IPS-18c (cell line): ENCODE data around the gene NUAK1.

Experiments
- H3K4me3 ChIP-seq: 2 replicates; pipeline ENCODE4 v1.7.0; 2013; ENCODE audit warnings: low read depth, mild to moderate bottlenecking, low read length, moderate library complexity; ENCODE audit not compliant: insufficient read depth
- H3K9me3 ChIP-seq: one replicate; pipeline ENCODE4 v1.6.1; 2013; ENCODE audit warnings: mild to moderate bottlenecking, low read length, moderate library complexity; ENCODE audit not compliant: control insufficient read depth, insufficient read depth

NUAK1 gene

DNA sequence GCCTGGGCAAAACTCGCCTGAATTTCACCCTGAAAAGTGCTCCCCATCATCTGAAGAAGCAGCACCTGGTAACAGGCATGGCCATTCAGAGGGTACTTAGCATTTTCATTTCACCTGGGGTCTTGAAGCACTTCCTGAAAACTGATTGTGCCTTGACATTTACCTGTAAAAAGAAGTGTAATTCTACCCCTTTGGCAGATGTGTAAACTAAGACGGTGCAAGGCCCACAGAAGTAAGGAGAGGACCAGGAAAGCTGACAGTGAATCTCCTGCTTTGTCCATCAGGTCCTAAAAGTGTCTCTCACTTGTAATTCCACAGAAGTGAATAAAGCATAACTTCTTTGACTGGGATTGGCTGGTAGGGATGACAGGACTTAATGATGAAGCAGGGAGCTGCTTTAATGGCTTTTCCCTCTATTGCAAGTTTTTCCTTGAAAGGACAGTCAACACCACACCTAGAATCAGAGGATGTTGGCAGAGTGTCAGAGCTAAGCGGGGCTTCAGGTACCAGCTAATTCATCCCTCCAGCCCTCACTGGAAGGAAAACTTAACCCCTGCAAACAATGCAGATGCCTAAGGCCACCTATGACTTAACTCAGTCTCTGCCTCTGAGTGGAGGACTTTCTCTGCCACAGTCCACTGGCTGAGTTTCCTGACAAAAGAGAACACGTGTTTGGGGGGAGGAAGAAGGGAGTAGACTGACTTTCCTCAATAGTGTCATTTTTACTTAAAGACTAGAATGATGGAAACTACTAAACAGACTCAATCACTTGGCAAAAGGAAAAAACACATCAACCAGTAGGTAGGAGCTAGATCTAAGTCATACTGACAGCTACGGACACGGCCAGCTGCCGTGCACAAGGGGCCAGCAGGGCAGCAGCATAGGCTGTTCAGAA is 74.7 kb downstream of the NUAK1 start:
- no peaks in the 10 kb centered on the region for H3K9me3 ChIP-seq
- H3K4me3 ChIP-seq, result no peak overlapping the region

DNA sequence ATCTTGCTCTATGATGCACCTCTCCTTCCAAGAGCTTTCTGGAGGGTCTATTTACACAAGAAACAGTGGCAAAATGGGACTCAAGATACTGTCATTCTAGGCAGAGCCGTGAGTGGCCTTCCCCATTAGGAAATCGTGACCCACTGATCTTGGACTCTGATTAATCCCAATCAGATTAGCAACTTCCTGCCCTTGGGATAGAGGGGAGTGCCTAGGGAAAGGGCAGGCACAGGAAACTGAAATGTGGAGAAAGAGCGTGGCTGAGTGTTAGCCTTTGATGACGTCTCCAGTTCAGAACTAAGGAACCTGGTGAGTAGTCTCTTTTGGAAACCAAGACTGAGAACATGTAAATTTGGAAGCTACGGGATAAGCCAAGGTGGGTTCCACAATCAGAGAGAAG is 76.1 kb downstream of the NUAK1 start:
- H3K9me3 ChIP-seq, result no peaks in the 10 kb centered on the region
- no peak overlapping the region for H3K4me3 ChIP-seq

DNA sequence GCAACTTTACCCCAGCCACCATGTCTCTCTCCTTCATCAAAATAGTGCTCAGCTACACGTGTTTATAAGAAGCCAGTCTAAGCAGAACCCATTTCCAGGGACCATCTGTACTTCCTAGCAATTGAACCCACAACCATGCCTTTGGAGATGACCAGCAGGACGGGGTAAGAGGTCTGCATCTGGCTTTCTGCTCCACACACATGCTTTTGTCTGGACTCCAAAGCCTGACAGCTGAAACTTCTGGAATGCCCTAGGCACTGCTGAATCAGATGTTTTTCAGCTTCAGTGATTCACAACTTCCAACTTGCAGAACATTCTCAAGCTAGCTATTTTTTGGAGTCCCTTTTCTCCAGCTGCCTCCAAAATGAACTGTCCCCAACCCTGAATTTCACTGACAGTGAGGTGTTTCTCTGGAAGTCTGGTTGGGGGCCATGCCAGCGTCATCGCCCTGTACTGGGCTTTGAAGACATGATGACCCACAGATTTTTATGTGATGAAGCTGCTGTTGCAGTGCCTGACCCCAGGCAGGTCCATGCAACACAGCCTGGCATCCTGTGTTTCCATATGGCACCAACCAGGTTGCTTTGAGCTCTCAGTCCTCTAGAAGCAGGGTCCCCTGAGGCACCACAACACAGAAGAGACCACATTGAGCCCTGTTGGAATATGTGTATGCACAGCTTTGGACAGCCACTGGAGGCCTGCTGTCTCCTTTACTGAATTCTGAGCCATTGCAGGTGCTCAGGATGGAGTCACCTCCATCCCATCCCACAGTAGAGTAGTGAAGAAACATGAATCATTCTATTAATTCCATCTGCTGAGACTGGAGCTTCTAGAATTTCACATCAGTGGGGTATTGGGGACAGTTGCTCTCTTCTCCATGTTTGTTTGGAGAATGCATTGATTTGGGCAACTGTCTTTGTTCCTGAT is 80.2 kb downstream of the NUAK1 start:
- H3K9me3 ChIP-seq, result no peaks in the 10 kb centered on the region
- no peak overlapping the region for H3K4me3 ChIP-seq

DNA sequence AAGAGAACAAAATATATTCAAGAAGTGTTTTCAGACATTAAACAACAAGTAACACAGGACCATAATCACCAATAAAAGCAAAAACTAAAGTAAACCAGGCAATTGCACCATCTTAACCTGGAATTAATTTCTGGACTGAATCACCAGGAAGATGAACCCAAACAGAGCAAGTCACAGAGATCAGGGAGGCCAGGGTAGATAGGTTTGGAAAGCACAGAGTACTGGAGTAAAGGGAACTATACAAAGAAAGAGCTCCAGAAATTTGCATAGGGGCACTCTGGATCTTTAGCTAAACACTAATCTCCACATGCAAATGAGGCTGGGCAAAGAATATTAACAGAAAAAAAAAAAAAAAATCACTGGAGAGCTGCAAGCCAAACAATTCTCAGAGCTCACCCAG is 84.7 kb downstream of the NUAK1 start:
- H3K4me3 ChIP-seq, result no peak overlapping the region

DNA sequence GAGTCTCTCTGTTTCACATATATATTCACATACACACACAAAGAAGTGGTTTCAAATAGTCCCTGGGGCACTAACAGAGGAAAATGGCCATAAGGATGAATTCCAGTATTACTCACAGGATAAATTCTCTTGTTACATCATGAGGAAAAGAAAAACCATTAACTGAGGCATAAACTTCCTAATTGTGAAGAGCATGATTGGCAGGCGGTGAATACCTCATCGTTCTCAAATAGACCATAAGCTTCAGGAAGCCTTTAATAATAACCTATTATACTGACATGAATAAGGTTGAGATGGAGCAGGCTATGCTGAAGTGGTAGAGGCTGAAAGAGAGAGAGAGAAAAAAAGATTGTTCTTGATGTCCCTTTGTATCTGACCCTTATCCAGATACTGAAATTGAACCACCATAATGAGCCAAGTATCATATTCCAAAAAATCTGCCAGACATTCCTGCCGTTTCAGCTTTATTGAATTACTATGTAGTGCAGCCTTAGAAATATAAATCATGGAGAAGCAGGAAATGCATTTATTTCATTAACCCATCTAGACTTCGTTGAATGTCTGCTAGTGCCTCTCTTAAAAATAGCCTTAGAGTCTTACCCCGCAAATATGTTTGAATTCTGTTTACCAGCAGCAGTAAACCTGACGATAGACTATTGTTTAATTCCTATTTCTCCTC is 86.8 kb downstream of the NUAK1 start:
- no peak overlapping the region for H3K4me3 ChIP-seq
- peaks cover 2% of the 10 kb centered on the region for H3K9me3 ChIP-seq

More for the DNA sequence above, 84.7 kb downstream of the NUAK1 start:
- H3K9me3 ChIP-seq, result no peaks in the 10 kb centered on the region

DNA sequence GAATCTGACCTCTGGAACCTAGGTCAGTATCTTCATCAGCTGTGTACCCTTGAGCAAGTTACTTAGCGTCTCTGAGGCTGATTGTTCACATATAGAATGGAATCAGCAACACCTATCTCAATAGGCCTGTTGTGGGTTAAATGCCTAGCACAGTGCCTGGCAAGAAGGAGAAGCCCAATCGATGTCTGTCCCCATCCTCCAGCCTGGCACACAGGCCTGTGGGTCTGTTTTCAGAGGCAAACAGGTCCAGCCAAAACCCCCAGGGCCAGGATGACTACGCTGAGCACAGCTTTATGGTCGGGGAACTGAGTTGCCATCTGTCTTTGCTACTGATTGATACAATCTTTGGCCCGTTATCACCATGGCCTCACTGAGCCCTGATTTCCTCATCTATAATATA is 89.2 kb downstream of the NUAK1 start:
- no peak overlapping the region for H3K4me3 ChIP-seq
- H3K9me3 ChIP-seq, result peaks cover 2% of the 10 kb centered on the region

DNA sequence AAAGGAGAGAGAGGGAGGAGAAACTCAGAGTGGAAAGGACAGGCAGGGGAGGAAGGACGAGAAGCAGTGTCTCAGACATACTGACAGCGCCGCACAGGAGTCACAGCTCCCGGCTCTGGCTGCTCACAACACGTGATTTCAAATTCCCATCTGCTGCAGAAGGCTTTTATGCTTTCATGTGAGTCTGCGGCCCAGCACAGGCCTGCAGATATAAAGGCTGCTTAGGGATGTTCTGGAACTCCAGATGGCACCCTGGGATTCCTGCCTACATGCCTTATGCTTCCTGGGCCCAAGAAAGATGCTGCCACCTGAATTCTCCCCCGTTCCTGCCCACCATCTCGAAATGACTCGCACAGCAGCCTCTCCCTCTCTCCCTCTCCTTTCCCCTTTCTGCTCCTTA is 89.6 kb downstream of the NUAK1 start:
- Histone ChIP-seq H3K4me3 (no peak overlapping the region), H3K9me3 (peaks cover 2% of the 10 kb centered on the region)

DNA sequence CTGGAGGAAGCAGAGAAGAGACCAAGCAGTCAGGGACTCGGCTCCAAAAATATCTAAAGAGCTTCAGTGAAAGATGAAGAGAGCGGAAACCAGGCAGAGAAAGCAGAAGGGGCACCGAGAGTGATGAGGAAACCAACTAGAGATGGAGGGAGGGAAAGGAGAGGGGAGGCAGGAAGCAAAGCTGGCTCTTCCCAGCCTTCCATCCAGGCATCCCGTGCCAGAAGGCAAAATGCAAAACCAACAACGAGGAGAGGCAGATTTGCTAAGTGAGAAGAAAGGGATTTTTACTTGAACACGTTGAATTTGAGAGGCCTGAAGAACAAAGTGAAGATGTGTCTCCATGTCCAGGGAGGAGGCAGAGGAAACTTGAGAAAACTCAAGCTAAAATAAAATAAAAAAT is 90.1 kb downstream of the NUAK1 start:
- H3K4me3 ChIP-seq, result no peak overlapping the region
- peaks cover 2% of the 10 kb centered on the region for H3K9me3 ChIP-seq

DNA sequence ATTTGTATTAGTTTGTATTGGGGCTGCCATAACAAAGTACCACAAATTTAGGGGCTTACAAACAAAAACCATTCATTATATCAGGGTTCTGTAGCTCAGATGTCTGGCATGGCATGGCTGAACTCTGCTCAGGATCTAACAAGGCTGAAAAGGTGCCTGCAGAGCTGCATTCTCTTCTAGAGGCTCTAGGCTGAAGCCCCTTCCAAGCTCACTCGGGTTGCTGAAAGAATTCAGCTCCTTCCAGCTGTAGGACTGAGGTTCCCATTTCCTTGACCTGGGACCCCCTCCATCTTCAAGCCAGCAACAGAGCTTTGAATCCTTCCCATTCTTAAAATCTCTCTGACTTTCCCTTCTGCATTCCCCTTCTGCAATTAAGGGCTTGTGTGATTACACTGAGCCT is 90.7 kb downstream of the NUAK1 start:
- peaks cover 2% of the 10 kb centered on the region for H3K9me3 ChIP-seq
- no peak overlapping the region for H3K4me3 ChIP-seq

DNA sequence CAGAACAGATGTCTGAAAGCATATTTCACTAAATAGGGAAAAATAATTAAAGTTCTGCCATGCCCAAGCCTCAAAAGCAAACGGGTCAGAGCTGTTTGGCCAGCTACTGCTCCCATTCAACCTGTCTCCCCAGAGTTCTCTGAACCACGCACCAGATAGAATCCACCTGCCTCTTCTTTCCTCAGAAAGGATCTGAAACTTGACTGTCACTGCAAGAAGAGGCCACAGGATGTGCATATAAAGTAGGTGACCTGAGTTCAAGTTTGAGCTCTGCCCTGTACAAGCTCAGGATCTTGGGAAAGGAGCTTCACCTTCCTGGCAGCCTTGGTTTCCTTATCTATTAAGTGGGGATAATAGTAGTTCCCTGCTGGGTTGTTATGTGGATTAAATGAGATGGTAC is 91.8 kb downstream of the NUAK1 start:
- H3K4me3 ChIP-seq, result no peak overlapping the region
- H3K9me3 ChIP-seq, result peaks cover 2% of the 10 kb centered on the region

DNA sequence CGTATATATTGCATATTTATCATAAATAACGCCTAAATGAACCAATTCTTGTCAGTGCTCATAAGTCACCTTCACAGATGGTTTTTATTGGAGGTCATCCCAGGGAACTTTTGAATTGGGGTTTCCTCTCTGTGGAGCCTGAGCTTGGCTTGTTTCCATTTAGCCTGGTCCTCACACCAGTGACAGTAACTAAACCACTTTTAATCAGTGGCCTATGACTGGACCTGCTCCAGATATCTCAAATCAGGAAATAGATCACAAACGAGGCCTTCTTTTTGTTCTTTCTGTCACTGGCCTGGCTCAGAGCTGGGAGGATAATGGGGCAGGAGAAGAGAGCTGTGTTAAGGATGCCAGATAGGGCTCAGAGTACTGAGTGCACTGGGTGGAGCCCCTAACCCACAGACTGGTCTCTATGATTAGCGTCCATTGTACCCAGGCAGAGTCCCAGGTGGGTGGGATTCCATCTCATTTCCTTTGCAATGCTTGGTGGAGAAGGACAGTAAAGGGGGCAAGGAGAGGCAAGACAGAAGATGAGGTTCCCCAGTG is 92.4 kb downstream of the NUAK1 start:
- Histone ChIP-seq H3K9me3 (peaks cover 2% of the 10 kb centered on the region), H3K4me3 (no peak overlapping the region)

DNA sequence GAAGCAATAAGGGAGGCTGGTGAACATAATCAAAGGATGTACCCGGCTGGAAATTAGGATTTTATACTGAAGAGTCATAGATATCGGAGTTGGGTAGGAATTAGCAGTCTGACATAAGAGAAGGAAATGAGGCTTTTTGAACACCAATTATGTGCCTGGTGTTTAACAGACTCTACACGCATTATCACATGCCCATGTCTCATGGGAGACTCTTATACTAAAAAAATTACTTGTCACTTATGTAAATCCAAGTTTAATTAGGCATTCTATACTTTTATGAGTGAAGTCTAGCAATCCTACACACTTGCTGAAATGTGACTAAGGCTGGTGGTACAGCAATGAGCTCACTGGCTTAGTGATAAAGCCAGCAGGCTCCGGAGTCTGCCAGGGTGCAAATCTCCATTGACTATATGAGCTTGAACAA is 93.5 kb downstream of the NUAK1 start:
- no peak overlapping the region for H3K4me3 ChIP-seq
- H3K9me3 ChIP-seq, result peaks cover 2% of the 10 kb centered on the region

DNA sequence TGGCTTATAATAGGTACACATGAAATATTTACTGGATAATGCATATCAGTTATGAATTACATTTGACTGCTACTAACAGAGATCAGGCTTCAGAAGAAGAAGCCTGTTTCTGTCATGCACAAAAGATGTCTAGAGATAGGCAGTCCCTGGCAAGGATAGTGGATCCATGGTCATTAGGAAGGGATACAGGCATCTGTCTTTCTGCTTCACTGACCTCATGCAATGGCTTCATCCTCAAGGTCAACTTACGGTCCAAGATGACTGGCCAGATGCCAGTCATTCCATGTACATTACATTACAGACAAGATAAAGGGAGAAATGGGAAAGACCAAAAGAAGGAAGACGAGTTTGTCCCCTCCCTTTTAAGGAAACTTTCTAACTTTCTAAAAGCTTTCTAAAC is 94.0 kb downstream of the NUAK1 start:
- no peak overlapping the region for H3K4me3 ChIP-seq

DNA sequence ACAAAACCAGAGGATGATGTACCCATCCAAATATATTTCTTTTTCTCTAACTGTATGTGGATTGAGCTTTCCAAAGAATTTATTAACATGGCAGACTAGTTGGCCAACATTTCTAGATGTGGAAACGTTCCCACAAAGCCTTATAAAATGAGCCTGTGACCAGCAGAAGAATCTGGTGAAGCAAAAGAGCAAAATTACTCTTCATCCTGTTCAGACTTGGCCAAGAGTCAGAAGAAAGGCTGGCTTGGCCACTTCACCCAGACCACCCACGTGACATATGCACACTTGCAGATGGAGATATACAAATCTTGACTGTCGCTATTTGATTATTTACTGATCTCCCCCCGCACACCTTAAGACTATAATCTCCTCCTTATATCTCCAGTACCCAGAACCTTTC is 96.7 kb downstream of the NUAK1 start:
- H3K9me3 ChIP-seq, result no peaks in the 10 kb centered on the region

More for the DNA sequence above, 94.0 kb downstream of the NUAK1 start:
- peaks cover 2% of the 10 kb centered on the region for H3K9me3 ChIP-seq

DNA sequence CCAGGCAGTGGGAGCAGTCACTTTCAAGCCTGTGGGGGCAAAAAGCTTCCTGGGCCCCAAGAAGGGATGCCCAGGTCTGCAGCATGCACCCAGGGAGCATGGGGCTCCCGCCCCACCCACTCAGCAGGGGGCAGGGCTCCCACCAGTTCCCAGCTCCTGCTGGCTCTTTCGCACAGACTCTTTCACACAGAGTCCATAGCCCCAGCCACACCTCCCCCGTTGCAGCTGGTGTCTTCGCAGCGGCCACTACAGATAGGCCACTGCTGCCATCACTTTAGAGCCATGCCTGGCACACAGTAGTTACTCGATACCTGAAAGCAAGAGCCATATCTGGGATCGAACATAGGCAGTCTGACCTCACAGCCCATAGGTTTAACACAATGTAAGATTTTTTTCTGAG is 98.2 kb downstream of the NUAK1 start:
- Histone ChIP-seq H3K4me3 (no peak overlapping the region), H3K9me3 (no peaks in the 10 kb centered on the region)

More for the DNA sequence above, 96.7 kb downstream of the NUAK1 start:
- H3K4me3 ChIP-seq, result no peak overlapping the region

DNA sequence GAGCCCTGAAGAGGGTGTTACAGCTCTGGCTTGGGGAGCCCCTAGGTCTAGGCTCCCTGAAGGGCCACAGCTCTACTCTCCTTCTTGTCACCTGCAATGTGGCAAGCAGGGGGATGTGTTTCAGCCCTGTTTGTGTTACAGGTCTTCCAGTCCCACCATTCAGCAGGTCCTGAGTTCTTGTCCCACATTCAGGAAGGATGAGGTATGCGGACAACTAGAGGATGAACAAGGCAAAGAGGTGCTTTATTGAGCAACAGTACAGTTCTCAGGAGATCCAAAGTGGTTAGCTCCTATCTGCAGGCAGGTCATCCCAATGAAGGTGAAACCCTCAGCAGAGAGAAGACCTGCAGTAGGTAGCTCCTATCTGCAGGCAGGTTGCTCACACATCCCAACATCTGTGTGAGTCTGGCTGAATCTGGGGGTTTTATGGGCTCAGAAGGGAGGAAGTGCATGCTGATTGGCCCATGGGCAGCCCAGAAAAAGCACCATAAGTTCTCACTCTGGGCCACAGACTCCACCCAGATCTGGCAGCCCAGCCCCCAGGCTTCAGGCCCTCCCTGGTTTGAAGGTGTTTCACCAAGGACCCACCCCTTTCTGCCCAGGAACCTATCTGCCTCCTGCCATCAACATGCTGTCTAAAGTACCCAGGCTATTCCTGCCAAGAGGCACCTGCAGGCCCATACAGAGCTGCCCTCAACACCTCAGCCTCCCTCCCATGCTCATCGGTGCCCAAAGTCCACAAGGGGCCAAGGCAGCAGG is 98.9 kb downstream of the NUAK1 start:
- Histone ChIP-seq H3K9me3 (no peaks in the 10 kb centered on the region), H3K4me3 (no peak overlapping the region)
